ENCODE data around the gene IRF8.

- no peak for TF ChIP-seq CTCF (IDR thresholded peaks at IDR 0.05; ENCODE audit: low read depth, low read length, poor library complexity, severe bottlenecking)
- TF ChIP-seq EZH2phosphoT487 (IDR thresholded peaks at IDR 0.05; ENCODE audit: borderline replicate concordance, low read length) = no peak
Measured at GRCh38 chr16:85898521-85899442, at the start of gene IRF8.

All from DOHH2 (cell line).